Activated CD8-positive, alpha-beta memory T cell treated with anti-CD3 and anti-CD28 coated beads, Interleukin-2, amount 10 ng/mL, durations not matched to agents 7 days and 5 days (primary cell): Measurements from ENCODE around the gene KHSRP. TPM values are rescaled to one million over a fixed set of nuclear protein-coding genes. Genes with fewer than 3 reads are reported as not detected.

Source experiments
- ATAC-seq: fragments of 150-1000 bp; cut with Tn5 transposase; one replicate; pipeline ENCODE4 v1.10.0; 2021; ENCODE audit warnings: moderate library complexity
- CTCF ChIA-PET: fragments of 350-600 bp; sonication (Branson Sonifier 250); formaldehyde crosslinking; loops from one replicate; lab custom pipeline; 2021; ENCODE audit warnings: antibody characterized with exemption; lab: Charles Lee
- DNase-seq: peaks from one replicate; pipeline ENCODE4 v3.0.0-alpha.2; 2020
- H3K27ac Mint-ChIP-seq: one replicate; pipeline ENCODE4 v1.8.0; 2021; ENCODE audit warnings: mild to moderate bottlenecking, mixed read lengths
- H3K27me3 Mint-ChIP-seq: one replicate; pipeline ENCODE4 v1.8.0; 2021; ENCODE audit warnings: mixed read lengths
- H3K36me3 Mint-ChIP-seq: one replicate; pipeline ENCODE4 v1.8.0; 2021; ENCODE audit warnings: mild to moderate bottlenecking, mixed read lengths
- H3K4me1 Mint-ChIP-seq: one replicate; pipeline ENCODE4 v1.8.0; 2021; ENCODE audit warnings: mixed read lengths
- H3K4me3 Mint-ChIP-seq: one replicate; pipeline ENCODE4 v1.8.0; 2021; ENCODE audit warnings: mild to moderate bottlenecking, moderate library complexity, mixed read lengths
- H3K9me3 Mint-ChIP-seq: one replicate; pipeline ENCODE4 v1.8.0; 2022; ENCODE audit warnings: low read depth, mixed read lengths
- total RNA-seq, 2 experiments: library from RNA; stranded (reverse); gene quantifications; one replicate each; pipeline ENCODE4 v1.2.3, GENCODE V29; 2021

Gene KHSRP
- total RNA-seq, 2 experiments from 2014 or later, result 341 to 364 TPM

DNA sequence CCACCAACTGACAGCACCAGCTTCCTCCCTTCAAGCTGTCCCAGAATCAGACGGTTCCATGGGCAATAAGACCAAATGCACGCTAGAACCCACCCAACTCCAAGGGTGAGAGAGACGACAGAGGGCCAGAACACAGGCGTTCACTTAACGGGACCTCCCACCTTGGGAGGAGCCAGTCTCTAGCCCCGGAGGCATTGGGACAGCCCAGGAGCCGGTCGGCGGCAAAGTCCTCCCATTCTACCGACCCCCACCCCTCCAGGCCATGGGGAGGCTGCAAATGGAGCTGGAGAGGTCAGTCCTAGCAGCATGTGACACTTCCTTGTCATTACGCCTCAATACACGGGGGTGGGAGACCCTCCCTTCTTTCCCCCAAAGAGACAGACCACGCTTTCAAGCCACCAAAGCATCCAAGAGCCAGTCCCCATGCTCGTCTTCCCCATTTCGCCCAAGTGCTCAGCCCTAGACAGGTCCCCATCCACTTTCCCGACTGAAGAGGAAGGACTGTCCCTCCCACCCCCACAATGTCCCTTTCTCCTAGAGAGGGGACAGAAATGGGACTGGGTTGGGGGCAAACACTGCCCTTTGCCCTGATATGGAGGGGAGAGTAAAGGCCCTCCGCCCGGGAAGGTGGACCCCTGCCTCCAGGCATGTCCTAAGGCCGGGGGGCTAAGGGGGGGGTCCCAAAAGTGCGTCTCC lies 964 bp downstream of the KHSRP start:
- CTCF ChIA-PET, result interaction anchor here (2.4 kb wide), 1 partner anchor 58 kb away, joined by 7 read pairs; the partner anchor contains the start of gene DENND1C
- peaks cover 25% of the 10 kb centered on the region for H3K36me3 Mint-ChIP-seq
- DNase-seq (peak; percentile 70), ATAC-seq (no peak)
- no peaks in the 10 kb centered on the region for H3K27me3 Mint-ChIP-seq
- H3K4me3 Mint-ChIP-seq, result peak overlapping the region; percentile 86
- peaks cover 32% of the 10 kb centered on the region for H3K4me1 Mint-ChIP-seq
- H3K27ac Mint-ChIP-seq, result peak overlapping the region; percentile 83
- no peaks in the 10 kb centered on the region for H3K9me3 Mint-ChIP-seq

DNA sequence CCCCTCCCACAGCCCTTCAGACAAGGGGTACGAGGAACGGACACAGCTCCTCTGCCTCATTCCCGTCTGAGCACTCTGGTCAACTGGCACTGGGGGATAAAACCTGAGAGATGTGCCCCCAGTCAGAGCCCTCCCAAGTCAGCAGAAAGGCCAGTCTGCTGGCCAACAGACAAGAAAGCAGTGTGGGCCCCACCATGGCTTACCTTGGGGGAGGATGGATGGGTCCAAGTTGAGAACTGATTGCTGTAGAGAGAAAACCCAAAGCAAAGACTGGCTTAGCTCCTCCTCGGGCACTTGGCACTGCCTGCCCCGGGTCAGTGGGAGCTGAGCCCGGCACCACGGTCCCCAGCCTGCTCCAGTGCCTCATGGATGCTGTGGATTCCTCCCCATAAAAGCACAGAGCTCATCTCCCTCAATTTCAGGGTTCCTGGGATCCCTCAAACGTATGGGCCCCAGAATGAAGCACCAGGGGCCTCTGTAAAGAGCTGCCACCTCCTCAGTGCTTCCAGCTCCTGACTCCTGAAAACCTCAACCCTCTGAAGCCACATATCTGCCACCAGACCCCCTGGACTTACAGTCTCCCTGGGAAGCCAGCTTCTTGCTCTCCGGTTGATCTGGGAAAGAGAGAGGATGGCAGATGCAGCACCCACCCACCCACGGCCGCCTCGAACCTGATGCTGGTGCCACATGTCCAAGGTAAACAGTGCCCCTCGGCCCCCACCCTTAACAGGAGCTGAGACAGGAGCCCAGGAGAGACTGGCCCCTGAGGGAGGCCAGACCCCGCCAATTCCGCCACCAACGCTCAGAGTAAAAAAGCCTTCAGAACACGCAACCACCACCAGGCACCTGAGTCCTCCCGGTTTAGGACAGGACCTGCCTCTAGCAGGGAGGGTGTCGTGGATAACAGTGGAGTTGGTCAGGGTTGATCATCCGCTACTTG lies 3.3 kb downstream of the KHSRP start:
- no peak overlapping the region for H3K4me3 Mint-ChIP-seq
- no peaks in the 10 kb centered on the region for H3K27me3 Mint-ChIP-seq
- DNase-seq, result no peak
- CTCF ChIA-PET, result interaction anchor here (0.6 to 0.8 kb wide), 2 partner anchors 83 to 183 kb away, joined by 3 read pairs; no protein-coding TSS in a partner anchor
- no peaks in the 10 kb centered on the region for H3K9me3 Mint-ChIP-seq
- H3K4me1 Mint-ChIP-seq, result peaks cover 32% of the 10 kb centered on the region
- H3K36me3 Mint-ChIP-seq, result peaks cover 33% of the 10 kb centered on the region
- H3K27ac Mint-ChIP-seq, result no peak overlapping the region
- no peak for ATAC-seq

DNA sequence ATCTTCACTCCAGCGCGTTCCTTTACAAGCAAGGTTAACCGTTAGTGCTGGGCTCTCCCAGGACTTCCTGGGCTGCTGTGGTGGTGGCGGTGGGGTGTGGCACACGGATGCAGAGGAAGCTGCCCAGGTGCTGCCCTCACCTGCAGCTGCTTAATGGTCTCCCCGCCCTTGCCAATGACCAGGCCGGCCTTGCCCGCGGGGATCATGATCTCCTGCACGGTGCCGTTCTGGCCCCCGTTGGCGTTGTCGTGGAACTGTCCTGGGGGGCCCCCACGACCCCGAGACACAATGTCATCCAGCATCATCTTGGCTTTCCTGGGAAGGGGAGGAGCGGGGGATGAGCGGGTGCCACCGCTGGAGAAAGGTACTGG lies 6.1 kb downstream of the KHSRP start:
- DNase-seq (no peak), ATAC-seq (no peak)
- Mint-ChIP-seq H3K27ac (no peak overlapping the region), H3K36me3 (peaks cover 42% of the 10 kb centered on the region), H3K4me3 (no peak overlapping the region), H3K27me3 (no peaks in the 10 kb centered on the region), H3K9me3 (no peaks in the 10 kb centered on the region), H3K4me1 (peaks cover 21% of the 10 kb centered on the region)
- CTCF ChIA-PET, result no interaction called here

DNA sequence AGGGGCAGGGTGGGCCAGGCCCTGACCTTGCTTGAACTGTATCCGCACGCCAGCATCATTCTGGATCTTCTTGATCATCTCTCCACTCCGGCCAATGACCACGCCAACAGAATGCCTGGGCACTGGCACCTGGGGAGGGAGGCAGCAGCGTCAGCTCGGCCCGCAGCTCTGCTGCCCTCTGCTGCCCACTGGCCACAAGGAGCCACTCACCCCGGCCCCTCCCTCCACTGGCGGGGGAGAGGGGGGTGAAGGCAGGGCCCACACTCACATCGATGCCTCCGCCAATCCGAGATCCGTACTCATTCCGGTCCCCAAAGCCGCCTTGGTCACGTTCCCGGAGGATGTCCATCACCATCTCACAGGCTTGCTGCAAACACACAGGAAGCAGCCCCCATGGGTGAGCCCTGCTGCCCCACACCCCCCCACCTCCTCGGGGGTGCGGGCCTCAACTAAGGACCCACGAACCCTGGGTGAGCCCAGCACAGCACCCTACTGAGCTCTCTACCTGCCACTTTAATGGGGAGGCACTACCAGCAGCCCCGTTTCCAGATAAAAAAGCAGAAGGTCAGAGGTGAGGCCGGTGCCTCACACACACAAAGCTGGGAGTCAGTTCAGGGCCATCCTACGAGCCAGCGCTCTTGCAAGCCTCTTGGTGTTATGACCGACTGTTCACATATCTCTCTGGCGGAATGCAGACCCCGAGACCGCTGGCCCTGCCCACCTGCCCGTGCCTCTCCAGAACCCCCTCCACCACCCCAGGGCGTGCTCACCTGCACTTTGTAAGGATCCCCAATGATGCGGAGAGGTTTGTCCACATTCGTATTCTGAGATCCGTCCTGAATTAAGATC lies 6.7 kb downstream of the KHSRP start:
- Mint-ChIP-seq H3K27me3 (no peaks in the 10 kb centered on the region), H3K4me3 (no peak overlapping the region), H3K4me1 (peaks cover 15% of the 10 kb centered on the region), H3K36me3 (peaks cover 40% of the 10 kb centered on the region), H3K27ac (no peak overlapping the region), H3K9me3 (no peaks in the 10 kb centered on the region)
- no peak for ATAC-seq
- DNase-seq, result no peak
- CTCF ChIA-PET, result interaction anchor here (1.1 kb wide), 1 partner anchor 64 kb away, joined by 3 read pairs; the partner anchor contains the start of gene DENND1C

DNA sequence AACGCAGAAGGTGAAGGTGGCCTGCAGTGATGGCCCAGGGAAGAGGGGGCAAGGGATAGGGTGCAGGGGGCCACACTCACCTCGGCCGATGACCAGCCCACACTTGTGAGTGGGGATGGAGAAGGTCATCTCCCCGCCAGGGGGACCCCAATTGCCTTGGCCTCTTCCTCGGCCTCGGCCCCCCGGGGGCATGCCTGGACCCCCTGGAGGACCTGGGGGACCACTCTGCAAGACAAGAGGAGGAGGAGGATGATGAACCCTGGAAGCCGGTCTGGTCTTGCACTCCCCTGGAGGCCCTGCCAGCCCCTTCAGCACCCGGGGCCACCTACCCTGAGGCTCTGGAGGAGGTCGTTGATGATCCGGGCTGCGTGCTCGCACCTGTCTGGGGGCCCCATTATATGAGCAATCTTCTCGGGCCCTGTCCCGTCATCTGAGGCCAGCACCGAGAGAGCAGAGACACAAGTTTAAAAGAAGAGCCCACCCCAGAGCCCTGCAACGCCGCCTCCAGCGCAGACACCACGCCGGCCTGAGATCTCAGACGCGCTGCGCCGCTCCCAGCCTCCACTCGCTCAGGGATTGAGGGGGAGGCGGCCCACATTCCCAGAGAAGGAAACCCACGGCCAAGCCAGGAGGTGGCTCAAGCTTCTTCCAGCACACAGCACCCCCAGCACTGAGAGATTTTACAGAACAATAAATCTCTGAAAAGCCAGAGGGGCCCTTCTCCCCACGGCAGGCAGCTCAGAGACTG lies 7.8 kb downstream of the KHSRP start:
- H3K27ac Mint-ChIP-seq, result no peak overlapping the region
- H3K27me3 Mint-ChIP-seq, result no peaks in the 10 kb centered on the region
- no peak overlapping the region for H3K4me3 Mint-ChIP-seq
- H3K9me3 Mint-ChIP-seq, result no peaks in the 10 kb centered on the region
- DNase-seq (no peak), ATAC-seq (no peak)
- peaks cover 4% of the 10 kb centered on the region for H3K4me1 Mint-ChIP-seq
- CTCF ChIA-PET, result interaction anchor here (1.1 kb wide), 1 partner anchor 65 kb away, joined by 3 read pairs; the partner anchor contains the start of gene DENND1C
- peaks cover 37% of the 10 kb centered on the region for H3K36me3 Mint-ChIP-seq

DNA sequence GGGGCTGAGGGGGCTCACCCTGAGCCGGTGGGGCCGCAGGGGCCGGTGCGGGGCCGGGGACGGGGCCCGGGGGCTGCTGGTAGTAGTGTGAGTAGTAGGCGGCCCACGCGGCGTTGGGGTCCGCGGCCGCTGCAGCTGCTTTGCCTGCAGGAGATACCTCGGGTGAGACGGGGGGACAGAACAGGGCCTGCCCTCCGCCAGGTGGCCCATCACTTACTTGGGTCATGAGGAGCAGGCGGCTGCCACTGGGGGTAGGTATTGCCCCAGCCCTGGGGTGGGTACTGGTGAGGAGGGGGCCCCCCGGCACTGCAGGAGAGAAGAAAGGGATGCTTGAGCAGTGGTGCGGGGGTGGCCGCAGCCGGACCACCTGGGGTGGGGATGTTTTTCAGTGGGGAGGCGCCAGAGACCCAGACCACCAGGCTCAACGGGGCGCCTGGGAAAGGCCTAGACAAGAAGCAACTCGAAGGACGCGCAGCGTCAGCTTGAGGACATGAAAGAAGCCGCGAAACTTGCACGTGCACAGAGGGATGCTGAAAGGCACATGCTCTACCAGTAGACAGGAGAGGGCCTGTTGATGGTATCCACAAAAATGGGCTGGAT lies 8.9 kb downstream of the KHSRP start:
- H3K9me3 Mint-ChIP-seq, result no peaks in the 10 kb centered on the region
- H3K27me3 Mint-ChIP-seq, result no peaks in the 10 kb centered on the region
- CTCF ChIA-PET, result no interaction called here
- no peaks in the 10 kb centered on the region for H3K4me1 Mint-ChIP-seq
- H3K36me3 Mint-ChIP-seq, result peaks cover 34% of the 10 kb centered on the region
- DNase-seq (no peak), ATAC-seq (no peak)
- no peak overlapping the region for H3K27ac Mint-ChIP-seq
- H3K4me3 Mint-ChIP-seq, result no peak overlapping the region

DNA sequence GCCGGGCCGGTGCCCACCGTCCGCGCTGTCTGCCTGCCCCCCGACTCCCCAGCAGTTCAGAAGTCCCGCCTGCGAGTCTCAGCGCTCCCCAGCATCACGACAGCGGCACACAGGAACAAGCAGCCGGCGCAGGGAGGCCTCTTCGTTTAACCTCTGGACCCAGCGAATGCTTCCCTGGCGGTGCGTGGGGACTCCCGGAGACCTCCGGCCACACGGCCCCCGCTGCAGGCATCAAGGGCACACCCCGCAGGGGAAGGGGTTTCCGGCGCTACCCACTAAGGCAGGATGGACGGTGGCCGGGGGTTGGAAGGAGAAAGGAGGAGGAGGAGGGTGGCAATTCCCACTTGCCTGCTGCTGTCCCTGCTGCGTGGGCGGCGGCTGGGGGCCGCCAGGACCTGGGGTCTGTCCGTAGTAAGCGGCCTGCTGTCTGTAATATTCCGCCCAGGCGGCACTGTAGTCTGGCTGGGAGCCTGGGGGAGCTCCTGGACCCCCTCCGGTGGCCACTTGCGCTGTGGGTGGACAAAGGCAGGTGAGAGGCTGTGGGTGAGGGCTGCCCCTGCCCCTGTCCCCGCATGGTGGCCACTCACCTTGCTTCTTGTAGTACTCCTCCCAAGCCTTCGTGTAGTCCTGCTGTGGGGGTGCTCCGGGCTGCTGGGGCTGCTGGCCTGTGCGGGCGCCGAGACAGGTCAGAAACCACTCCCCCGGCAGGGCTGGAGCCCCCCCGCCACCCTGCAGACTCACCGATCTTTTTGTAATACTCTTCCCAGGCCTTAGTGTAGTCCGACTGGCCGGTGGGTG lies 9.6 kb downstream of the KHSRP start:
- Mint-ChIP-seq H3K27ac (no peak overlapping the region), H3K9me3 (no peaks in the 10 kb centered on the region), H3K4me3 (no peak overlapping the region), H3K4me1 (no peaks in the 10 kb centered on the region), H3K36me3 (peaks cover 28% of the 10 kb centered on the region), H3K27me3 (no peaks in the 10 kb centered on the region)
- no peak for DNase-seq
- CTCF ChIA-PET, result no interaction called here
- no peak for ATAC-seq

DNA sequence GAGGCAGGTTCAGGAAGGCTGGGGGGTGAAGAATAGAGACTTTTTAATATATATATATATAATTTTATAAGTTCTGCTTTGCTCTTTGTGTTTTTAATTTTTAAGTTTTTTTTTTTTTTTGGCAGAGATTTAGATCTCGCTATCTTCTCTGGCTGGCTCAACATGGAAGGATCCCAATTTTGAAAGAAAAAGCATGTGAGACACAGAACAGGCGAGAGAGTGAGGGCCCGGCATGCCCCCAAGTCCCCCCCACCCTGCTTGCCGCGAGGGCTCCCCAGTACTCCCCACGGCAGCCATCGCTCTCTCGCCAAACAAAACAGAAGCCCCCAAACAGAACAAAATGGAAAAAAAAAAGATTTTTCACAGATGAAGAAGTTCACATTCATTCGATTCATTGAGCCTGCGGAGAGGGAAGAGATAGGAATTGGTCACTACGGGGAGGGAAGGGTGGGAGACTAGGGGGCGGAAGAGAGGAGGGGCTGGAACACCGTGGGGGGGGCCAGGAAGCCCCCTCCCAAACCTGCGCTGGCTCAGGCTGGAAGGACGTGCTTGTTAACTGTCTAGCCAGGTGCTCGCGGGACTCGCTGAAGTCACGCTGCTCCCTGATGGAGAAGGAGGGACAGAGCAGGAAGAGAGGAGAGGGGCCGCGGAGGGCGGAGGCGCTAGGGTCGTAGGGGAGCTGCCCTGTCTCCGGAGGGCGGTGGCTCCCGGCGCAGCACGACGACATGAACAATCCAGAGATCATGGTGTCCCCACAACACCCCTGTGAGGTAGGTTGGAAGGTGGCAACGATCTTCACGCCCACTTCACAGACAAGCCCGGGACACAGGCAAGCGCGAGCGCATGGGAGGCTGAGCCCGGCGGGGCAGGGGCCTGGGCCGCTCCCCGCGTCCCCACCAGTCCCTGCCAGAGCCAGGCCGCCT lies 10.6 kb downstream of the KHSRP start:
- H3K36me3 Mint-ChIP-seq, result peaks cover 20% of the 10 kb centered on the region
- ATAC-seq, result no peak
- no peak overlapping the region for H3K4me3 Mint-ChIP-seq
- no peak for DNase-seq
- H3K27me3 Mint-ChIP-seq, result no peaks in the 10 kb centered on the region
- no peak overlapping the region for H3K27ac Mint-ChIP-seq
- no peaks in the 10 kb centered on the region for H3K4me1 Mint-ChIP-seq
- no peaks in the 10 kb centered on the region for H3K9me3 Mint-ChIP-seq
- CTCF ChIA-PET, result no interaction called here

DNA sequence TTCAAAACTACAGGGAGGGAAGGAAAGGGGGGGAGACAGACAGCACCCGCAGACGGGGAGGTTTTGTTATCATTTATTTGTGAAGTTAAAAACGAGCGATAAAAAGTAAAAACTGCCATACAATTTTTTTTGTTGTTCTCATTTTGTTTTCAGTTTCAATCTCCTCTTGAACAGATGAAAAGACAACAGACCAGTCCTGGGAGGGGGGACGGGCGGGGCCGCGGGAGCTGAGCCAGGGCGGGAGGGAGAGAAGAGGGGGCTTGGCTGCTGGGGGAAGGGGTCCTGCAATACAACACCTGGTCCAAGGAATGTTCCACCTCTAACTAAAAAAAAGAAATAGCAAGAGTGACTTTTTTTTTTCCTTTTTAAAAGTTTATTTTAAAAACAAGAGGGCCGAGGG lies 11.3 kb downstream of the KHSRP start:
- H3K4me3 Mint-ChIP-seq, result no peak overlapping the region
- no peaks in the 10 kb centered on the region for H3K4me1 Mint-ChIP-seq
- H3K27ac Mint-ChIP-seq, result no peak overlapping the region
- H3K36me3 Mint-ChIP-seq, result peaks cover 14% of the 10 kb centered on the region
- H3K27me3 Mint-ChIP-seq, result no peaks in the 10 kb centered on the region
- CTCF ChIA-PET, result no interaction called here
- H3K9me3 Mint-ChIP-seq, result no peaks in the 10 kb centered on the region
- no peak for DNase-seq
- ATAC-seq, result no peak

DNA sequence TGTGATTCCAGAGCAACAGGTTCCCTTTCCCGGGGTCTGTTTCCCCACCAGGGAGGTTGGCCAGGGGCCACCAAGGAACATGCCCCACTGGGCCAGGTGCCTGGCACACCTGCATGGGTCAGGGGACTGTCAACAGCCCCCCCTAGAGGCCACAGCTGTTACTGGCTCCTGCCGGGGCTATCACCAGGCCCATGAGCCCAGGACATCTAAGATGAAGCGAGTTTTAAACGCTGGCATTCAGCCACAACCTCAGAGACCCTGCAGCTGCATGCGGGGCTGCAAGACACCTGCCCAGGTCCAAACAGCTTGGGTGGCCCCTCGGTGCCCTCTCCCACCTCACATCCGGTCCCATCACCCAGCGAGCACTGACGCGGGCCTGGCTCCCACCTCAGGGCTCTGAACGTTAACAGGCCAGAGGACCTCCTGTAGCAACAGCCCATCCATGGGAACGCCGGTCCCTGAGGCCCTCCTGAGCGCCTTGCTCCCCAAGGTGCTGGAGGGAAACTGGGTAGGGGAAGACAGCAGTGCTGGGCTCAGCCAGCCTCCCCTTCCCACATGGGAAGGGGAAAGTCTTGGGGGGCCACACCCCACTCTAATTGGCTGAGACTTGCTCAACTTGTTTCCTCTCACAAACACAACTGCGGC lies 12.0 kb downstream of the KHSRP start:
- H3K27me3 Mint-ChIP-seq, result no peaks in the 10 kb centered on the region
- no peak overlapping the region for H3K4me3 Mint-ChIP-seq
- no peaks in the 10 kb centered on the region for H3K9me3 Mint-ChIP-seq
- no peaks in the 10 kb centered on the region for H3K4me1 Mint-ChIP-seq
- peaks cover 12% of the 10 kb centered on the region for H3K36me3 Mint-ChIP-seq
- no peak overlapping the region for H3K27ac Mint-ChIP-seq
- peak; percentile 68 for ATAC-seq
- DNase-seq, result peak; percentile 59
- CTCF ChIA-PET, result no interaction called here
